GM19397 (cell line): ENCODE results near the gene VWC2L.

Experiments used
- ATAC-seq: cut with Tn5 transposase; IDR thresholded peaks from one replicate; pipeline ENCODE4 v1.9.1; 2021; ENCODE audit warnings: mild to moderate bottlenecking, moderate library complexity; ENCODE audit not compliant: unreplicated experiment

The VWC2L gene

GRCh38 chr2:214410918-214411554, at the start of gene VWC2L:
TSS of gene VWC2L (plus strand) at chr2:214411054. CDS start at chr2:214414194, 3,140 bp downstream.
- no peak for ATAC-seq

- no peak for ATAC-seq
Observed at GRCh38 chr2:214361116-214361515, 49.7 kb upstream of the VWC2L start.

GRCh38 chr2:214365549-214365948, 45.3 kb upstream of the VWC2L start:
- ATAC-seq: no peak

DNA sequence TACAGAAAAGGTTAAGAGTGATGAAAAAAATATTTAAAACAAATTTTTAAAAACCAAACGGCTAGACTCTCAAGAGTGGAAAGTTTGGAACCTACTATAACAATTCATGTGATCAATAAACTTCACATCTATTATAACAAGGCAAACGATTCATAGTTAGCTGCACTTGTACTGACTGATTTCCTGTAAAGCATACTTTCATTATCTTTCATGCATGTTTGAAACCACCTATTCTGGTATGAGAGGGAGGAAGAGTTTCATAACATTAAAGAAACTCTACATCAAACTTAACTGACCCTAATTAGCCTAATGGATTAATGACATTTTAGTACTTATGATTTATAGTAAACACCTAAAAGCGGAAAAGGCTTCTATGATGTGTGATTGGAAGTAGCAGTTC, 43.7 kb upstream of the VWC2L start:
- no peak for ATAC-seq

GRCh38 chr2:214376618-214377285, 34.1 kb upstream of the VWC2L start:
- ATAC-seq: no peak

DNA sequence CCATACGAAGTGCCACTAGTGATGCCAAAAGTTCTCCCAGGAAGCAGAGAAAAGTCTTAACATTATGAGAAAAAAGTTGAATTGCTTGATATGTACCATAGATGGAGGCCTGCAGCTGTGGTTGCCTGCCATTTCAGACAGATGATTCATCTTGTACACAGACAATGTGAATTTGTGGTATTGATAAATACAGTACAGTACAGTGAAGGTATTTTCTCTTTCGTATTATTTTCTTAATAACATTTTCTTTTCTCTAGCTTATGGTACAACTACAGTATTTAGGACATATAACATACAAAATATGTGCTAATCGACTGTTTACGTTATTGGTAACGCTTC, 33.6 kb upstream of the VWC2L start:
- no peak for ATAC-seq

DNA sequence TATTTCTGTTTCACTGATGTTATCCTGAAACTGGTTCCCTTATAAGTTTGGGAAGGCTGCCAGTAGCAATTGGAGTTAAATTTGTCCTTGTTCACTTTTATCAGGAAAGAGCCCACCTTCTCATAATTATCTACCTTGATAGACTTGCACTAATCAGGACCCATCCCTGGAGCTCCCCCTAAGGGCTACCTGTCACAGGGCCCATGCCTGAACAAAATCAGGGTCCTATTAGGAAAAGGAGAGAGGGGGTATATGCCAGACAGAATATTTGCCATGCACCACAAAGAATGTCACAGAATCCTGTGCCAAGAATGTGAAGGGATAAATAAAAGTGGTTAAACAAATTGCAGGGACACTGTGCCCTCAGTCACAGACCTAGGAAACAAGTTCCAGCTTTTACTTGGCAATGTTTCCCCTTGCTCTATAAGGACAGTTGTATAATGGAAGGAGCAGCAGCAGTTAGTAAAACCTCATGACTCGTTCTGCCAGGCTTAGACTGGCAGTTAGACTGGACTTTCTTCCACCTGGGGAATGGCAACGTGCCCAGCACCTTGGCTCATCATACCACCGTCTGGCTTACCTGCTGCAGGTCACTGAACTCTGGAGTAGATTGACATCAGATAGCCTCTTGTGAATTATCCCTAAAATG, 32.3 kb upstream of the VWC2L start:
- ATAC-seq: no peak

DNA sequence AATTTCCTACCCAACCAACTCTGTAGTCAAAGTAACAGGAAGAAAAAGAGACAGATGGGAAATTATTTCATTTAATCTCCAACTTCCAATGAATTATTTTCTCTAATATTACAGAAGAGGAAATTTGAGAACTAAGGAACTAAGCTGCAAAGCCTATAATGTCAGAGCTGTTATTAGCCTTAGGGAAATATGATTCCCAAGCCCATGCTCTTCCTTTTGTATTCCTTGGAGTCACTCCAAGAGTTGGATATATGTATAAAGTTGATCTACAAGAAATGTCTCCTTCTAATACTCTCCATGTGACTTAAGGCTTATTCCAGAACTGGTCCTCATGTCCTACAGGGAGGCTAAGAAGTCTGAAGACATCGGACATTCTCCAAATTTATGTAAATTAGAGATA, 31.6 kb upstream of the VWC2L start:
- no peak for ATAC-seq

DNA sequence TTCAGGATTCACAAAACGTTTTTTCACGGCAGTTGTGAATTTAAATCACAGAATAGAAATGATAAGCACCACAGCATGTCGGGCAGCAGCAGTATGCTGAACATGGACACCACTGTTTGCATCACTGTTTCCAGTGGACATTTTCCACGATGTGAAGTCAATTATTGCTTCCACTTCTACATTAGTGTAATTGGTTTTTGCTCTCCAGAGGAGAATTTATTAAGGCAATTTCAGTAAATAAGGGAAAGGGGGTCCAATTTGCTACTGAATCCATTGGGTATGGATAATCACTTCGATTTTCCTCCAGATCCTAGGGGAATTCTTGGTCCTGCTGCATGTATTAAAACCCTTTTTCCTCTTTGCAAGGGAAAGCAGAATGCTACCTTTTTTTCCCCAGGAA, 30.2 kb upstream of the VWC2L start:
- ATAC-seq: no peak

DNA sequence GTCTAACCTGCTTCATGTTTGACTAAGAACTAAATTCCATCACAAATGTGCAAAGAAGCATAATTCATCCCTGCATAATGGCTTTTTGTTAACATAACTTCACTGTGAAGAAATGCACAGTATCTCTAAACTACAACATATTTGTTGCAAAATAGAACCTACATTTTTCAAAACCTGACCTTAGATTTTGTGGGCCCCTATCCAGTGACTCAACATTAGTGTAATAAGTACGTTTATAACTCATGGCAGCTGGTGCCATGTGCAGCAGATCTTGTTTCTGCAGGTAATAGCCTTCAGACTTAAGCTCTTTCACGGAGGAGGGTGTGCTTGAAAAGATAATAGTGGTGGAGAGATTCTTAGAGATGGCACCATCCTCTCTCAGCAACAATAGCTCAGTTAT, 28.6 kb upstream of the VWC2L start:
- ATAC-seq: no peak

DNA sequence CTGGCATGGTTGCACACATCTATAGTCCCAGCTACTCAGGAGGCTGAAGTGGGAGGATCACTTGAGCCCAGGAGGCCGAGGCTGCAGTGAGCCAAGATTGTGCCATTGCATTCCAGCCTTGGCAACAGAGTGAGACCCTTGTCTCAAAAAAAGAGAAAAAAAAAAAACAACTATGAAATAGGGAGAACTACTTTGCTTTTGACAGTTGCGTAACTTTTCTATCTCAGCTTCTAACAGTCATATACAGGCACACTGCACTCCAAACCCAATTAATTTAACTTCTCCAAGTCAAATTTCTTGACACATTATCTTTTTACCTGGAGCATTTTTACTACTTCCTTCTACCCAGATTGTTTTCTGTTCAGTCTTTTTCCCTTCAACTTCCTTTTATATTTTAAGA, 24.1 kb upstream of the VWC2L start:
- ATAC-seq: no peak

DNA sequence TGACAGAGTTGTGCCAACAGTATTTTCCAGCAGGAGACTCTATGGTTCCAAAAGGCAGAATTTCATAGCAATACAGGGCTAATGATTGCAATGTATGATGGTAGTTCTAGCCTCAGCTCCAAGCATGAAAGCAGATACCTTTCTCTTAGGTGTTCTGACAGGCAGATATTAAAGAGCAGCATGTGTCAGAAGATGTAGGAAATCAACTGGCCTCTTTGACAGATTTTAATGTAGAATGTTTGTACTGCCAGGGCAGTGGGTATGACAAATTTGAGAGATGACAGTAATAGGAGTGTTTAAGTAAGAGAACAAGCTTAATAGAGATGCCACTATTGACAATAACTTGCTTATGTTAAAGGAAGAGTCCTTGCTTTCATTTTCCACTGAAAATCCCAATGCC, 21.5 kb upstream of the VWC2L start:
- ATAC-seq: no peak

- no peak for ATAC-seq
Observed at GRCh38 chr2:214393796-214394195, 17.1 kb upstream of the VWC2L start.

- no peak for ATAC-seq
Observed at GRCh38 chr2:214395040-214395439, 15.8 kb upstream of the VWC2L start.

DNA sequence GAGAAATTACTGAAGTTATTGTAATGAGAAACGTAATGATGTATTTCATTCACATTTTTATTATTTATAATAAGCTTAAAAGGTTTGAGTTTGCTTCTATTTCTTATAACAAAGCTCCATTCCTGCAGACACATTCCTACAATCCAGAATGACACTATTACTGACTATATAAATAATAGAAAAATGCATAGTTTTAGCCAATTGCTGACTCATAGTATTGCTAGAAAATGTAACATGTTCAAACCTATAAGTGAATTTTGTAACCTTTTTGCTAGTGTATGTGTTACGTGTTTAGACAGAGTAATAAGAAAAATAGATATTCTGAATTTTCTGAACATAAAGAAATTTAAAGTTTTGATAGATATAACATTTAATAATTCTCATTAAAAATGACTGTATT, 9.3 kb upstream of the VWC2L start:
- no peak for ATAC-seq

- ATAC-seq: no peak
Observed at GRCh38 chr2:214410128-214410775, 602 bp upstream of the VWC2L start.

DNA sequence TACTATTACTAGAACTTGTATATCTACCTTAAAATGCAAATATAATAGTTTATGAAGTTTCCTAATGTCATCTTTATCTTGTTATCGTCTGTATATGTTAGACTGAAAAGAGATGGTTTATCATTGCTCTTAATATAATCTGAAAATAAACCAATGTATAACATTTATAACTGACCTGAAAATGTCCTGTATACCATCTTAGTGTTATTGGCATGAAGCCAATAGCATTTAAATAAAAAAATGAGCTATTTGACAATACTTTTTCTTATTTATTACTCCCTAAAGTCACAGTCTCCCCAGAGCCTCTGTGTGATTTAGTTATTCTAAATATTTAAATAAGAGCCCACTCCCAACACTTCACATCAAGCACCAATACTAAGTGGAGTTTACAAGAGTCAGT, 1.8 kb downstream of the VWC2L start:
- ATAC-seq: no peak

DNA sequence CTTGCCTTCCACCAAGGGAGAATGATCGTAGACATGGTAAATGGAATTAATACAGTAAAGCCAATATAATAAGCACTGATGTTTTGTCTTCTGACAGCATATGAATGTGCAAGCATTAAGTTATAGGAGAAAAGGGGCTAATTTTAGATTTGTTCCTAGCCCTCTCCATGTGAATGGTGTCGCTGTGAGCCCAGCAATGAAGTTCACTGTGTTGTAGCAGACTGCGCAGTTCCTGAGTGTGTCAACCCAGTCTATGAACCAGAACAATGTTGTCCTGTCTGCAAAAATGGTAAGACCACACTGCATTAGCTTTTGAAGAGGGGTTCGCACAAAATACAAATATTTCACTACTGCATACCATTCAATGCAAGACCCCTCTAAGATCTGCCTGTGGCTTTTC, 25.6 kb downstream of the VWC2L start:
- no peak for ATAC-seq

DNA sequence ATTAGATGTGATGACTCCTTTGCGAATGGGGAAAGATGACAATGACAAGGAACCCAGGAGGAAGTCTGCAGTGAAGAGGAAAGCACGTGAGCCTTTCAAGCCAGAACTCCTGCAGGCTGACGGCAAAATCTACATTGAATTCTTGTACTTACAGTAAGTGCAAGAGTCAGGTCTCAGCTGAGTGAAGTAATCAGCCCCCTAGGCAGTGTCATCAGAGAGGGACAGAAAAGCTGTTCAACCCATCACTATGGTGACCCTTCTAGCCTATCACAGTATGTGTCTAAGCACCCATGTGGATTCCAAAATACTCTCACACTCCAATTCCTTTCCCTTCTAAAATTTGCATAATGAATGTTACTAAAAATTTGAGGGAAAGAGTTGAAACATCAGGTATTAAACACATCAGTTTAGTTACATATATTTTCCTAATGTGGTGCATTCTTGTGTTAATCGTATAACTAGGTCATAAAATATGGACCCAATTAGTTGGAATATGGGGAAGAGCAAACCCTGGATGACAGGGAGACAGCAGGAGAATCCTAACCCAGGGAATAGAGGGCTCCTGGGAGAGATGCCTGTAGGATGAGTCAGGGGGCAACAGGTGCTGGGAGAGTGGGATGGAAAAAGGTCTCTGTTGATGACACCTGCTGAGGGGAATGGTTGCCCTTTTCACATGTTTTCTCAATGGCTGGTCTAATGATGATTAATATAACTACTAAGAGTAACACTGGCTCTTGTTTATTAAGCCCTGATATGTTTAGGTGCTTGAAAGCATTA, 39.5 kb downstream of the VWC2L start:
- no peak for ATAC-seq

GRCh38 chr2:214451516-214452275, 40.8 kb downstream of the VWC2L start:
- no peak for ATAC-seq
